HG03064 (cell line): ENCODE measurements around the gene BMAL1.
"Not testable (repeated sequence)": the region's sequence is repeated elsewhere in the genome, so short reads cannot be mapped to it uniquely, and the experiment has no call there.

Experiments
- ATAC-seq: cut with Tn5 transposase; IDR thresholded peaks from one replicate; pipeline ENCODE4 v1.9.1; 2021; ENCODE audit warnings: low read depth; ENCODE audit not compliant: unreplicated experiment

BMAL1 gene

GRCh38 chr11:13277768-13278608, at the start of gene BMAL1:
Gene BMAL1 (plus strand): TSS chr11:13277790. CDS start chr11:13354309, 76,519 bp downstream.
- ATAC-seq = peak; percentile 24

DNA sequence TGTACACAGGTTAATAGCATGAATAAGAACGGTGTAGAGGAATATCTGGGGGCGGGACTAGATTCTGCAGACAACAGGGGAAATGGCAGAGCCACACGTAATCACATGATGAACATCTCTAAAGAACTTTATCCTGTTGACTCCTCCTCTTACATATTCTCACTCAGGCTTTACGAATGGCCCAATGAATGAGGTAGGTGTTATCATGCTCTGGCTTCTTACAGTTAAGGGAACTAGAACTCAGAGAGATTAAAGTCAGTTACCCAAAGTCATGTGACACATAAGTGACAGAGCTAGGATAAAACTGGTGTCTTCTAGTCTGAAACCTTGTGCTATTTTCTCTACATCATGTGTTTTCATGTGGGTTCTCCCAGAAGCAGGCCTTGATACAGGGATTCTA, 49.0 kb upstream of the BMAL1 start:
- no peak for ATAC-seq

GRCh38 chr11:13229136-13229535, 48.5 kb upstream of the BMAL1 start:
- ATAC-seq = no peak

- no peak for ATAC-seq
These were observed 47.8 kb upstream of the BMAL1 start for GRCh38 chr11:13229711-13230318.

DNA sequence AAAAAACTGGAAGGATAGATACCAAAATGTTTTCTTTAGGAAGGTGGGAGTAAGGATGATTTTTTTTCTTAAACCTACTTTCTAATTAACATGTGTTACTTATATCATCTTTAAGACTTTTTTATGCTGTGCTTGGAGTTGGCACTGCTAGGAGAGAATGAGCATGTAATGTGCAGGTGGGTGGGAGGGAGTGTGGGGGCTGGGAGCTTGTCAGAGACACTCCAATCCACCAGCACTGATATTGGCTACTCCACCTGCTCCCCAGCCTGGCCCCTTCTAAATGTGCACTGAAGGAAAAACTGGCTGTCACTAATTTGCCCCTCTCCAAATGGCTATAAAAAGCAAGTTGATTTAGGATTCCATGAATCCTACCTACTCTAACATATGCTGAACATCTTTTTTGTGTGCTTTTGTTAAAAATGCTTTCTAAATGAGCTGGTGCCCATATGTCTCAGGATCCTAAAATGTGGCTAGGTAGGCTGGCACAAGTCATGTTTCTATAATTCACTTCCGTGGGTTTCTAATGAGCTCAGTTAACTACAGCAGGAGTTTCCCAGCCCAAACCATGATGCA, 44.3 kb upstream of the BMAL1 start:
- ATAC-seq = no peak

GRCh38 chr11:13235895-13236294, 41.7 kb upstream of the BMAL1 start:
- no peak for ATAC-seq

- ATAC-seq = no peak
These were observed 41.0 kb upstream of the BMAL1 start for GRCh38 chr11:13236626-13237025.

DNA sequence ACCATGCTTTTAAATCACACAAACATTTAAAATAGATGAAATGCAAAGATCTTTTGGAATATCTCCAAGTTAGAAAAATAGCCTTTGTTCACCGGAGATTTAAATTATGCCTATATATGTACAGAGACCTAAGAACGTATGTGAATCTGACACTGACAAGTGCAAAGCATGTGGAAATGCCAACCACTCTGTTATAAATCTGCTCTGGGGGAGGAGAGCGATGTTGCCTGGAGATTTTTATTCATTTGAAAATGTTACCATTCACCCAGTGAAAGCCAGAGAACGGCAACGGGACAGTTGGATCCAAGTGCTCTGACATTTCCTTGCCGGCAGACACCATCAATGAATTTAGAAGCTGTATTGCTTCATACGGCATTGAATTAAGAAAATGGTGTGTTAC, 39.8 kb upstream of the BMAL1 start:
- no peak for ATAC-seq

DNA sequence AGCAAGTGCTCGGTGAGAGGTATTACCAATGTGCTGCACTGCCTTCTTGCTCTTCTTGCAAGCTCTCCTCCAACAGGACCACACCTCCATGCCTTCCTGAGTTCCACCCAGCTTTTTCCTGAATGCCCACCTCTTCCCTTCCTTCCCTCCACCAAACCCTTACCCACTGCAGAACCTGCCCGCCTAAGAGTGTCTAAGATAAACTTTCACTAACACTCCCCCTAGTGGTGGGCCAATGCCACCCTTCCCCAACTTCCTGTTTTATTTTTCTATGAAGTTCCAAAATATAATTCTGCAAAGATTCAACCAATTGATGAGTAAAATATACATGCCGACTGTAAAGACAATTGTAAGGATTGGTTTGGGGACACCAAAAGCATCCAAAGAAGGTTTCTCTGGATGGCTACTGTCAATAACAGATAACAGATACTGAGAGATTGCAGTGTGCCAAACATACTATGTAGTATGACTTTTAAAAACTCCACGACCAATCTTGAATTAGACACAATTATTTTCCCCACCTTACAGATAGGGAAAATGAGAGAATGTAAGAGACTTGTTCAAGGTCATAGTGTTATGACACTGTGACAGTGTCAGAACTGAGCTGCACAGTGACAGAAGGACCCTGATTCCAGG, 38.6 kb upstream of the BMAL1 start:
- ATAC-seq = no peak

- no peak for ATAC-seq
These were observed 35.0 kb upstream of the BMAL1 start for GRCh38 chr11:13242564-13242963.

DNA sequence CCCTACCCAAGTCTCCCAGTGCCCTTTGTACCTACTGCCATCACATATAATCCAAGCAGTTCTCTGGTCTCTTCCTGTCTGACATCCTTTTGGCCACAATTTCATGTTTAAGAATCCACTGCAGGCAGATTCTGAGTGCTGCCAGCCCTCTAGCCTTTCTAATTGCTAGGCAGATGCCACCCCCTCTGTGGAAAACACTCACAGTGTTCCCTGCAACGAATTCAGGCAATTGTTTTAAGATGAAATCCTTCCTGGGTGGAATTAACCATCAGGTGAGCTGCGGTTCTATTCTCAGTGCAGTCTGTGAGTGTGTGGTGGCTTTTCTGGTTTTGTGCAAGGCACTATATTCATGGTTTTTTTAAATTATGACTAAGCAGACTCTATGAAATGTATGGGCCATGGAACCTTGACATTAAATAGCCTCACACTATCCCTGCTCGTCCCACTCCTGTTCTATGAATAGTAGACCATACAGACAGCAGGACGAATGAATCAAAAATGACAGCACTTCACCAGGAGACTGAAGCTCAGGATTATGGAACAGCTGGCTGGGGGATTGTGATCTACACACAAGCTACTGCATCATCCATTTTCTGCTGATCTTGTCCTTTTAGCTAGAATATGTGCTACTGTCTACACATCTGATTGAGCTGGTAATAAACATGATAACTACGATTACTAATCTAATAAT, 29.8 kb upstream of the BMAL1 start:
- no peak for ATAC-seq

- no peak for ATAC-seq
These were observed 28.4 kb upstream of the BMAL1 start for GRCh38 chr11:13249177-13249576.

GRCh38 chr11:13249992-13250391, 27.6 kb upstream of the BMAL1 start:
- no peak for ATAC-seq

GRCh38 chr11:13251966-13252365, 25.6 kb upstream of the BMAL1 start:
- no peak for ATAC-seq

DNA sequence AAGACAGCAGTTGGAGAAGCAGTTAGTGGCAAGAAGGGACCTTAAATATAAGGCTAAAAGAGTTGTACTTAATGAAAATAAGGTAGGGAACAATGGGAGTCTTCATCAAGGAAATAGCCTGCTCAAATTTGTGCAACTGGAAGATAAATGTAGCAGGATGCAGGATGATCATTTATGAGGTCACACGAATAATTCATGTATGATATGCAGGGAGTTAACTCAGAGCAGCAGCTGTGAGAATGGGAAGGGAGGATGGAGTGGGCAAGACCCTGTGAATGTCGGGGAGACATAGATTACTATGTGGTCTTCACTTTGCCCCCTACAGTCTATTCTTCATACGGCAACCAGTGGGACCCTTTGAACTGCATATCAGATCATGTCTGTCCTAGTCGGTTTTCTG, 25.2 kb upstream of the BMAL1 start:
- no peak for ATAC-seq

GRCh38 chr11:13256216-13256615, 21.4 kb upstream of the BMAL1 start:
- ATAC-seq = no peak

DNA sequence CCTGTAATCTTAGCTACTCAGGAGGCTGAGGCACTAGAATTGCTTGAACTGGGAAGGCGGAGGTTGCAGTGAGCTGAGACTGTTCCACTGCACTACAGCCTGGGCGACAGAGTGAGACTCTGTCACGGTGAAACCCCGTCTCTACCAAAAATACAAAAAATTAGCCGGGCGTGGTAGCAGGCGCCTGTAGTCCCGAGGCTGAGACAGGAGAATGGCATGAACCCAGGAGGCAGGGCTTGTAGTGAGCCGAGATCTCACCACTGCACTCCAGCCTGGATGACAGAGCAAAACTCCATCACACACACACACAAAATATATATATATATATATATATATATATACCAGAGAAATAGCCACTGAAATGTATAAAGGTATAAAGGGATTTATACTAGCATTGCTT, 19.5 kb upstream of the BMAL1 start:
- ATAC-seq = not testable (repeated sequence)

DNA sequence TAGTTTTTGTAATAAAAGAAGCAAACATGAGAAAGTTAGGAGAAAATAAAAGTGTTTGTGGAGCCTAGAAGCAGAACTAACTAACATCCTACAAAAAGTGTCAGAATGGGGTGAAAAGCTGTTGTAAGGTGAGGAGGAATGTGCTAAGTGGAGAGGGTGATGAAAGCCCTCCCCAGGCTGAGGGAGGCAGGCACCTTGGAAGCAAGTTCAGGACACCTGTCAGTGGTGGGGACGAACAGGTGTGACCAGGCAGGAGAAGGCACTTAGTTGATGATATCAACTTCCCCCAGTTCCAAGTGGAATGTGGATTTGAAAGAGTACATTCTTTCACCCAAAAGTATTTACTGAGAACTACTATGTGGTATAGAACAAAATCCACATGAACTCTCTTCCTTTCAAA, 18.7 kb upstream of the BMAL1 start:
- no peak for ATAC-seq

GRCh38 chr11:13259374-13259773, 18.2 kb upstream of the BMAL1 start:
- ATAC-seq = no peak

DNA sequence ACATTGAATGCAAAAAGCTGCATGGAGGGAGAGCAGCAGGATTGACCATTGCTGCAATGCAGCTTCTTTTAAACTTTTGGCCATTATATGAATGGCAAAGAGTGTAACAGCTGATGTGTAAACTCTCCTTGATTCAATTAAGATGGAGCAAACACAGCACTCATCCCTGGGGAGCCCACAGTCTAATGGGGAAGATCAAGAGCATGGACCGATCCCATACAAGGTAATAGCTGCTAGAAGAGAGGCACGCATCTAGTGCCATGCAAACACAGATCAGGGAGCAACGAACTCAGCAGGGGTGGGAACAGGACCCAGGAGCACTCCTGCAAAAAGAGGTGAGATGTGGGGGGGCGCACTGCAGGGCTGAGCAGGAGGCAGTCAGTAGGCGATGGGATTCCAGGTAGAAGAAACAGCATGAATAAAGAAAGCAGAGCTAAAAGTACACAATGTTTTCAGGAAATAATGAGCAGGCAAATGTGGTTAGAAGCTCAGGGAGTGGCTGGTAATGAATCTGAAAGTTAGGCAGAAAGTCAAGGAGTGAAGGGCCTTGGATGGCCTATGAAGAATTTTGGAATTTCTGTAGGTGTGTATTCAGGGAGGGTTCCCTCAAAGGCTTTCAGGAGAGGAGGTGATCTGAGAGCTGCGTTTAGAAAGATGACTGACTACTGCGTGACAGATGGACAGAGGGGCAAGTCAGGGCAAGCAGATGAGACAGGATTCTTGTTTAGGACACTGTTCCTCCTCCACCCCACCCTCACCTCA, 17.2 kb upstream of the BMAL1 start:
- no peak for ATAC-seq
